GM23248 (cell line): ENCODE results near the gene RNF225.

ENCODE experiments used
- EZH2 ChIP-seq: fragments of 200-600 bp; sonication (generic); IDR thresholded peaks from 2 replicates; pipeline ENCODE4 v1.6.1; 2018; ENCODE audit warnings: antibody characterized with exemption, mild to moderate bottlenecking; ENCODE audit not compliant: insufficient read depth, poor library complexity, severe bottlenecking
- EZH2phosphoT487 ChIP-seq: fragments of 200-600 bp; sonication (generic); IDR thresholded peaks from 2 replicates; pipeline ENCODE4 v1.6.1; 2018; ENCODE audit warnings: antibody characterized with exemption, moderate library complexity, mild to moderate bottlenecking, low read depth; ENCODE audit not compliant: insufficient read depth

- no peak for TF ChIP-seq EZH2phosphoT487
- no peak for TF ChIP-seq EZH2
Observed at GRCh38 chr19:58364146-58364545, 31.3 kb upstream of the RNF225 start.
